Measurements from ENCODE around the gene PRR12. TPM values are rescaled to one million over a fixed set of nuclear protein-coding genes. Genes with fewer than 3 reads are reported as not detected.

PRR12 gene
- polyA plus RNA-seq, 3 donors = 5.1 to 11.5 (median 7.3) TPM

Other genes starting within 250 kb of the PRR12 start
- gene TEAD2, start 228.8 kb upstream of the PRR12 start, polyA plus RNA-seq = 10 to 100 TPM; 19.3 to 37.7 (median 34.0) TPM
- gene DKKL1, start 227.3 kb upstream of the PRR12 start, polyA plus RNA-seq = under 1 TPM in 2 of 3 donors, not detected in 1; 0.21 to 0.61 TPM
- 1 to 10 TPM in 1 of 3 donors, not detected in 2; 1.9 TPM for gene KASH5, start 202.9 kb upstream of the PRR12 start, polyA plus RNA-seq
- not detected for gene PTH2, start 167.7 kb upstream of the PRR12 start, polyA plus RNA-seq
- not detected for gene GFY, start 165.8 kb upstream of the PRR12 start, polyA plus RNA-seq
- gene SLC17A7, start 149.7 kb upstream of the PRR12 start, polyA plus RNA-seq = 1 to 10 TPM in 2 of 3 donors, under 1 TPM in 1; 0.23 to 7.3 (median 1.5) TPM
- gene PIH1D1, start 139.4 kb upstream of the PRR12 start, polyA plus RNA-seq = 10 to 100 TPM; 43.8 to 85.5 (median 50.3) TPM
- gene ALDH16A1, start 138.0 kb upstream of the PRR12 start, polyA plus RNA-seq = 10 to 100 TPM; 24.1 to 31.4 (median 29.5) TPM
- gene FLT3LG, start 117.0 kb upstream of the PRR12 start, polyA plus RNA-seq = 10 to 100 TPM in 1 of 3 donors, 1 to 10 TPM in 2; 2.6 to 20.5 (median 7.4) TPM
- 1,000 to 10,000 TPM; 3,139 to 5,659 (median 3,499) TPM for gene RPL13A, start 103.6 kb upstream of the PRR12 start, polyA plus RNA-seq
- gene RPS11, start 94.7 kb upstream of the PRR12 start, polyA plus RNA-seq = 1,000 to 10,000 TPM; 3,233 to 6,569 (median 4,953) TPM
- gene FCGRT, start 78.5 kb upstream of the PRR12 start, polyA plus RNA-seq = 100 to 1,000 TPM in 2 of 3 donors, 10 to 100 TPM in 1; 57.1 to 268 (median 264) TPM
- gene RCN3, start 63.2 kb upstream of the PRR12 start, polyA plus RNA-seq = 10 to 100 TPM in 2 of 3 donors, 1 to 10 TPM in 1; 7.8 to 61.6 (median 33.7) TPM
- gene NOSIP, start 10.6 kb upstream of the PRR12 start, polyA plus RNA-seq = 10 to 100 TPM; 61.0 to 95.7 (median 77.8) TPM
- gene PRRG2, start 9.9 kb upstream of the PRR12 start, polyA plus RNA-seq = 10 to 100 TPM in 1 of 3 donors, 1 to 10 TPM in 2; 2.9 to 11.7 (median 3.0) TPM
- gene RRAS, start 49.0 kb downstream of the PRR12 start, polyA plus RNA-seq = 100 to 1,000 TPM in 2 of 3 donors, 10 to 100 TPM in 1; 31.9 to 302 (median 198) TPM
- gene SCAF1, start 51.0 kb downstream of the PRR12 start, polyA plus RNA-seq = 10 to 100 TPM; 12.7 to 23.5 (median 17.4) TPM
- gene IRF3, start 74.7 kb downstream of the PRR12 start, polyA plus RNA-seq = 10 to 100 TPM; 45.8 to 76.0 (median 56.6) TPM
- 10 to 100 TPM; 14.1 to 18.4 (median 15.4) TPM for gene BCL2L12, start 74.8 kb downstream of the PRR12 start, polyA plus RNA-seq
- 100 to 1,000 TPM in 2 of 3 donors, 10 to 100 TPM in 1; 80.2 to 153 (median 118) TPM for gene PRMT1, start 86.1 kb downstream of the PRR12 start, polyA plus RNA-seq
- 1 to 10 TPM; 1.0 to 2.5 (median 1.0) TPM for gene ADM5, start 98.4 kb downstream of the PRR12 start, polyA plus RNA-seq
- gene CPT1C, start 99.9 kb downstream of the PRR12 start, polyA plus RNA-seq = 10 to 100 TPM in 1 of 3 donors, 1 to 10 TPM in 2; 1.8 to 12.1 (median 3.2) TPM
- gene TSKS, start 172.1 kb downstream of the PRR12 start, polyA plus RNA-seq = 1 to 10 TPM in 2 of 3 donors, under 1 TPM in 1; 0.22 to 2.5 (median 1.1) TPM
- 10 to 100 TPM; 49.3 to 82.4 (median 75.9) TPM for gene AP2A1, start 175.8 kb downstream of the PRR12 start, polyA plus RNA-seq
- 10 to 100 TPM; 19.3 to 21.8 (median 20.9) TPM for gene FUZ, start 222.1 kb downstream of the PRR12 start, polyA plus RNA-seq
- gene MED25, start 227.1 kb downstream of the PRR12 start, polyA plus RNA-seq = 10 to 100 TPM; 21.8 to 38.8 (median 22.4) TPM

Measured in adipose tissue (tissue), 3 donors.